Peyer's patch (tissue), 4 donors: ENCODE data around the gene CD248. TPM values are rescaled to one million over a fixed set of nuclear protein-coding genes. Genes with fewer than 3 reads are reported as not detected.

Experiments
- DNase-seq, 3 donors: peaks; one replicate each; pipeline ENCODE4 v3.0.0-alpha.2; 2017 to 2019
- H3K27ac ChIP-seq, 4 donors: fragments of 200-600 bp; sonication (generic); one replicate each; pipeline ENCODE4 v1.5.1; 2016 to 2019
- H3K27me3 ChIP-seq, 2 donors: fragments of 200-600 bp; sonication (generic); one replicate each; pipeline ENCODE4 v1.5.1; 2019
- H3K36me3 ChIP-seq, 3 donors: fragments of 200-600 bp; sonication (generic); one replicate each; pipeline ENCODE4 v1.5.1; 2016 to 2019
- H3K4me1 ChIP-seq, 4 donors: fragments of 200-600 bp; sonication (generic); one replicate each; pipeline ENCODE4 v1.5.1; 2016 to 2019
- H3K4me3 ChIP-seq, 4 donors: fragments of 200-600 bp; sonication (generic); 1 replicate in 3 of 4; 2 replicates in 1 of 4; pipeline ENCODE4 v1.5.1; 2016 to 2019; ENCODE audit warnings: mild to moderate bottlenecking in 1 of 4
- H3K9me3 ChIP-seq, 4 donors: fragments of 200-600 bp; sonication (generic); one replicate each; pipeline ENCODE4 v1.5.1; 2016 to 2019; ENCODE audit warnings: mild to moderate bottlenecking in 1 of 4
- CTCF ChIP-seq, 6 experiments: fragments of 450-650 bp in 4 of 6; fragments of 200-600 bp in 2 of 6; sonication (generic) in 1 of 6; IDR thresholded peaks; one replicate each; pipeline ENCODE4 v1.5.1; 2017 to 2019; ENCODE audit warnings: antibody characterized with exemption in 6 of 6, mild to moderate bottlenecking in 3 of 6, moderate library complexity in 1 of 6
- POLR2A ChIP-seq, 2 donors: fragments of 450-650 bp; IDR thresholded peaks; one replicate each; pipeline ENCODE4 v1.5.1; 2017; ENCODE audit warnings: antibody characterized with exemption in 2 of 2, mild to moderate bottlenecking in 2 of 2, moderate library complexity in 2 of 2
- total RNA-seq, 4 donors: library from RNA; depleted of rRNA; stranded (reverse); fragments of >200 nt; gene quantifications; one replicate each; pipeline ENCODE4 v1.1.0, GENCODE V29; 2016

CD248 gene
- total RNA-seq, 4 donors from 2014 or later = 2.9 to 44.6 (median 12.0) TPM

- DNase-seq = peak; percentile 72 to 92 (median 87)
- Histone ChIP-seq H3K9me3 (no peaks in the 10 kb centered on the region), H3K27ac (peak overlapping the region in 3 of 4 donors; percentile 14 to 59 (median 46)), H3K27me3 (no peaks in the 10 kb centered on the region), H3K36me3 (peaks cover 0 to 19% (median 0%) of the 10 kb centered on the region in 3 donors), H3K4me3 (peak overlapping the region in 1 of 4 donors; percentile 14), H3K4me1 (peaks cover 0 to 27% (median 2%) of the 10 kb centered on the region in 4 donors)
- TF ChIP-seq POLR2A (IDR thresholded peaks at IDR 0.05) (no peak), CTCF (IDR thresholded peaks at IDR 0.05) (peak; percentile 91 to 98 (median 96))
Observed at GRCh38 chr11:66328302-66329144, 11.7 kb upstream of the CD248 start.

GRCh38 chr11:66328031-66328301, 11.1 kb upstream of the CD248 start:
- Histone ChIP-seq H3K36me3 (peaks cover 0 to 13% (median 0%) of the 10 kb centered on the region in 3 donors), H3K27me3 (no peaks in the 10 kb centered on the region), H3K4me1 (peaks cover 0 to 27% (median 2%) of the 10 kb centered on the region in 4 donors), H3K9me3 (no peaks in the 10 kb centered on the region), H3K27ac (peak overlapping the region in 3 of 4 donors; percentile 14 to 59 (median 46)), H3K4me3 (no peak overlapping the region)
- DNase-seq = no peak
- no peak for TF ChIP-seq POLR2A (IDR thresholded peaks at IDR 0.05)

- no peak for TF ChIP-seq CTCF (IDR thresholded peaks at IDR 0.05)
- TF ChIP-seq POLR2A (IDR thresholded peaks at IDR 0.05) = no peak
- peak overlapping the region; percentile 46 to 59 (median 54) for H3K27ac ChIP-seq
- H3K36me3 ChIP-seq = peaks cover 0 to 8% (median 0%) of the 10 kb centered on the region in 3 donors
- DNase-seq = no peak
- no peaks in the 10 kb centered on the region for H3K9me3 ChIP-seq
- H3K4me1 ChIP-seq = peaks cover 0 to 27% (median 2%) of the 10 kb centered on the region in 4 donors
- H3K27me3 ChIP-seq = no peaks in the 10 kb centered on the region
- no peak overlapping the region for H3K4me3 ChIP-seq
Observed at GRCh38 chr11:66327171-66328030, 10.6 kb upstream of the CD248 start.

- H3K4me1 ChIP-seq = peaks cover 0 to 27% (median 2%) of the 10 kb centered on the region in 4 donors
- no peaks in the 10 kb centered on the region for H3K27me3 ChIP-seq
- no peak for TF ChIP-seq POLR2A (IDR thresholded peaks at IDR 0.05)
- TF ChIP-seq CTCF (IDR thresholded peaks at IDR 0.05) = no peak
- no peak for DNase-seq
- H3K27ac ChIP-seq = peak overlapping the region; percentile 33 to 59 (median 54)
- no peak overlapping the region for H3K4me3 ChIP-seq
- H3K36me3 ChIP-seq = no peaks in the 10 kb centered on the region
- H3K9me3 ChIP-seq = no peaks in the 10 kb centered on the region
Observed at GRCh38 chr11:66326261-66327111, 9.6 kb upstream of the CD248 start.

GRCh38 chr11:66325263-66325671, 8.4 kb upstream of the CD248 start:
- Histone ChIP-seq H3K9me3 (no peaks in the 10 kb centered on the region), H3K36me3 (no peaks in the 10 kb centered on the region), H3K4me3 (no peak overlapping the region), H3K27ac (peak overlapping the region in 1 of 4 donors; percentile 33), H3K27me3 (no peaks in the 10 kb centered on the region), H3K4me1 (peaks cover 0 to 27% (median 2%) of the 10 kb centered on the region in 4 donors)
- TF ChIP-seq CTCF (IDR thresholded peaks at IDR 0.05) = no peak
- TF ChIP-seq POLR2A (IDR thresholded peaks at IDR 0.05) = no peak
- no peak for DNase-seq
